Non-pigmented ciliary epithelial cell (primary cell): ENCODE data around the gene PTH.

Source experiments
- DNase-seq: peaks from one replicate; pipeline ENCODE4 v3.0.0-alpha.2; 2010; ENCODE audit warnings: low read depth

Gene PTH

DNA sequence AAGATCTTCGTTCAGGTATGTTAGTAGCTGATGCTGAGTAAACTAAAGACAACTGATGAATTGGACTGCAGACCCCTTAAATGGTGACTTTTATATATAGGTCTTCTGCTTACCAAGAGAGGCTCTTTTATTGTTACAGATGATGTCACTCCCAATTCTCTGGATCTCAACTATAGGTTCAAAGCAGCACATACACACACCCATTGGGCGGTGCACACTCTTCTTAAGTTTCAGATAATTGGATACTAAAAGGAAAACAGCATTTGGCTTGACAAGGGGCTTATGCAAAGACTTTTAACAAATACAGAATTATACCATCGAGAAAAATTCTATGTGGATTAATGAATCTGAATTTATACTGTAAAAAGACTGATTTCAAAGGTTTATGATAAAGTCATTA, at the start of gene PTH:
PTH (minus strand) TSS at position 69 of the 400 bp plus-strand sequence. CDS start 3,142 bp downstream, outside the sequence.
- DNase-seq: no peak

DNA sequence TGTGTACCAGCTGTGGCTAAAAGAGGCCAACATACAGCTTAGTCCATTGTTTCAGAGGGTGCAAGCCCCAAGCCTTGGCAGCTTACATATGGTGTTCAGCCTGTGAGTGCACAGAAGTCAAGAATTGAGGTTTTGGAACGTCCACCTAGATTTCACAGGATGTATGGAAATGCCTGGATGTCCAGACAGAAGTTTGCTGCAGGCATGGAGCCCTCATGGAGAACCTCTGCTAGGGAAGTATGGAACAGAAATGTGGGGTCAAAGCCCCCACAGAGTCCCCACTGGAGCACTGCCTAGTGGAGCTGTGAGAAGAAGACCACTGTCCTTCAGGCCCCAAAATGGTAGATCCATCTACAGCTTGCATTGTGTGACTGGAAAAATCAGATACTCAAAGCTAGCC, 42.2 kb upstream of the PTH start:
- DNase-seq: no peak

DNA sequence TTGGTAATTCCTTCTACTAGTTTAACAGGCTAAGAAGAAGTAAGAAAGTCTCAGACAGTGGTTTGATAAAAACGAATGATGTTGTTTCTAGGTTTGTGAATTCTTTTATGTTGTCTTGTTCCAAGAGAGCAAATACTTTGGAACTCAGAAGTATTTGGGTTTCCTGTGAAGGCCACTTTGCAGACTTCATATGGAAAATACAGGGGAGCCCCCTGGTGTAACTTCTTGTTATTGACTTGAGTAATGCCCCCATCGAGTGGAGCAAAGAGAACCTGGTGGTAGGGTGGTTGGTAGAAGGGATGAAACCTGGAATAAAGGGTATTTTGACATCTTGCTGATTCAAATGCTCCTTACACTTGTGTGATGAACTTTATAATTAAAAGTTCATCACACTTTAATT, 40.0 kb upstream of the PTH start:
- no peak for DNase-seq

DNA sequence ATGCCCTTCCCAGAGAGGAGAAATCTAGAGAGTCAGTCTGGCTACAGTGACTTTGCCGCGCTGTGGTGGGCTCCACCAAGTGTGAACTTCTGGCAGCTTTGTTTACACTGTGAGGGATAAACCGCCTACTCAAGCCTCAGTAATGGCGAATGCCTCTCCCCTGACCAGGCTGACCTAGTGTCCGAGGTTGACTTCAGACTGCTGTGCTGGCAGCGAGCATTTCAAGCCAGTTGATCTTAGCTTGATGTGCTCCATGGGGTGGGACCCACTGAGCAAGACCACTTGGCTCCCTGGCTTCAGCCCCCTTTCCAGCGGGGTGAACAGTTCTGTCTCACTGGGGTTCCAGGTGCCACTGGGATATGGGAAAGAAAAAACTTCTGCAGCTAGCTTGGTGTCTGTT, 38.6 kb upstream of the PTH start:
- DNase-seq: no peak

DNA sequence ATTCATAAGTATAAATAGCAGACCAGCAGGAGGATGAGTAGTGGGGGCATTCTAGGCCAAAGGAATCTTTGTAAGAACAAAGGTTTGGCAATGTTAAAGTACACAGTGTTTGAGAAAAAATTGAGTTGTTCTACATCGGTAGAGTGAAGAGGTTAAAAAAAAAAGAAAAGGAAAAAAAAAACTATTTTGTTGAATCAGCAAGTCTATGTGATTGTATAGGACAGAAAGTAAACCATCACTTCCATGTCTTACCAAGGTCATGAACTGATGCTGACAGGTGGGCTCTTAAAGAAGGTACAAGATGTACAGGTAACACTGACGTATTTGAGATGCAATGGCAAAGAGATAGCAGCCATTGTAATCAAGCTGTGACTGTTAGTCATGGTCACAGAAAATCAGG, 29.5 kb upstream of the PTH start:
- no peak for DNase-seq

DNA sequence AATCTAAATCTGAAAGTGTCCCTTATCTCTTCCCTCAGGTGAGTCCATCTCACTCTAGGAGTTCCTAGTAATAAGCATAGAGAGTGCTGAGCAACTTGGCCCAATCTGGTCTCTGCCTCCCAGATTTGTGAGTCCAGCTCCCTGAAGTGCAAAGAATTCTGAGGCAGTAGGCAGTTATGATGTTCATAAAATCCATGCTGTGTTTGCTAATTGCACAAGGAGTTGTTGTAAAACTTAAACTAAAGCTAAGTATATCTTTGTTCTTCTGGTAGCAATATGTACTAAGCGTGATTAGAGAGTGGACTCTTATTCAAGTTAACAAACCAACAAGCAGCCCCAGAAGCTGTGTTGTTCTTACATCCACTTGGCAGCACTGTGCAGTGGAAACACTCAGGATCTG, 7.6 kb upstream of the PTH start:
- no peak for DNase-seq

- DNase-seq: no peak
Measured at GRCh38 chr11:13502492-13502891, 6.7 kb upstream of the PTH start.

DNA sequence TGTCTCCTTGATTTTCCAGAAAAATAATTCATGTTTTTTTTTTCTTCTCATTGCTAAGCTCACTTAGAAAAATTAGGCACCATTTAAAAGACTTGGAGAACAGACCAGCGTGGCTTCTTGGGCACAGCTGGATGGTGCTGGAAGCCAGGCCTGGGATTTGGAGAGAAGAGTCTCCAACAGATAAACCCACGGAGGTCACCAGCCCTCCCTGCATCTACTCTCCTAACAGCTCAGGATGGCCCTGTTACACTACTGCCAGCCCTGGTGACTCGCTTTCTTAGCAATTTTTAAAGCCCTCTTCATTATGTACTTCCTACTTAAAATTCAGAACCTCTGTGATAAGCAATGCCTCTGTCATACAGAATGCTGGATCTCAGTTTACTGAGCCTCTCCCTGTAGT, 1.7 kb downstream of the PTH start:
- no peak for DNase-seq

DNA sequence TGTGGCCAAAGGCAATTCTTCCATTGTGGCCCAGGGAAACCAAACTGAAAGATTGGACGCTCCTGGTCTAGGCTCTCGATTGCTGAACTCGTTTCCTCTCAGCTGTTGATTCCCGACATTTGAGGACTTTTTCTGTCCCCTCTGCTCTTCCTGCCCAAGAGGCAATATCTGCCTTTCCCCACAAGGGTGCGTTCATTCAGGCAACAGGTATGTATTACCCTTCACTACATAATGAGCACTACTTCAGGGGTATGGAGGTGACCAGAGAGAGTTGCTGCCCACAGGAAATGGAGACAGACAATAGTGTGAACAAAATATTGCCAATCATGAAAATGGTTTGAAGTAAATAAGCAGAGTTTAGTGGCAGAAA, 8.2 kb downstream of the PTH start:
- no peak for DNase-seq

GRCh38 chr11:13486926-13487660, 8.7 kb downstream of the PTH start:
- no peak for DNase-seq

- no peak for DNase-seq
Measured at GRCh38 chr11:13480198-13480597, 15.6 kb downstream of the PTH start.

DNA sequence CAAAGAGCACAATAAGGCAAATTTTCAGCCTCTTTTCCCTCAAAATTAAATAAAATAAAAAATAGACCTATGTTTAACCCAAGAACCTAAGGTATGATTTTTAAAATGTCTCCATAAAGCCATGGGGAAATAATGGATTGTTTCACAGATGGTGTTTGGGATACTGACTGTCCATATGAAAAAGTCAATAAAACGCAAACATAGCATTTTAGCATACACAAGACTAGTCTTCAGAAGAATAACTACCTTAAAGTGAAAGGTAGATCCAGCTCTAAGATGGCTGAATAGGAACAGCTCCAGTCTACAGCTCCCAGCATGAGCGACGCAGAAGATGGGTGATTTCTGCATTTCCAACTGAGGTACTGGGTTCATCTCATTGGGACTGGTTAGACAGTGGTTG, 16.1 kb downstream of the PTH start:
- DNase-seq: no peak

DNA sequence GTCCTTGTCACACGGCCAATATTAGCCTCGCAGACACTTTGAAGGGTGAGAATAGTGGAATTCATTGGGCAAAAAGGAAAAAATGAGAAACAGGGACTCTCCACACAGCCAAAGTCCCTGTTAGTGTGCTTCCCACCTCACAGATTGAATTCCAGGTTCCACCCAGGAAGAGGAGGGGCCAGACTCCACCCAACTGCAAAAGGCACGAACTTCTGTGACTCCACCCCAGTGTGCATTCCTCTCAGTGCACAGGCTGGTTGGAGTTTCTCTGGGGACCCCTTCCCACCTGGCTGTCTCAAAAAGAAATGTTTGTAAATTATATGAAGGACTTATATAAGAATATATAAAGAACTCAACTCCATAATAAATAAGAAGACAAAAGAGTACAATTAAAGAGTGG, 20.7 kb downstream of the PTH start:
- no peak for DNase-seq

GRCh38 chr11:13473013-13473722, 22.6 kb downstream of the PTH start:
- DNase-seq: no peak

DNA sequence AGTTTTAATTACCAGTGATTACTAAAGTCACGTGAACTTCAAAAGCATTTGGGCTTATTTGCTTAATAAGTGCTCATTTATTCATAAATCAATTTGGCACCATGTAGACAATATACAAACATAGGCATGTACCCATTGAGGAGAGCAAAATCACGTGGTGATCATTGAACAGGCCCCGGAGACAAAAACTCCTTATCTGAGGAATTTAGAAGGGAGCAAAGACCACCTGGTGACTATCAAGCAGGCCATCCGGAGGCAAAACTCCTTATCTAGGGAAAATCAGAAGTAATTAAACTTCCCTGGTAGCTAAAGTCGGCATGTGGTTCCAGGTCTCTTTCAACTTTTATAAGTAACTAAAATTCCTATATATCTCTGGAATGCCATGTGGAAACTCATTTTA, 27.0 kb downstream of the PTH start:
- no peak for DNase-seq

DNA sequence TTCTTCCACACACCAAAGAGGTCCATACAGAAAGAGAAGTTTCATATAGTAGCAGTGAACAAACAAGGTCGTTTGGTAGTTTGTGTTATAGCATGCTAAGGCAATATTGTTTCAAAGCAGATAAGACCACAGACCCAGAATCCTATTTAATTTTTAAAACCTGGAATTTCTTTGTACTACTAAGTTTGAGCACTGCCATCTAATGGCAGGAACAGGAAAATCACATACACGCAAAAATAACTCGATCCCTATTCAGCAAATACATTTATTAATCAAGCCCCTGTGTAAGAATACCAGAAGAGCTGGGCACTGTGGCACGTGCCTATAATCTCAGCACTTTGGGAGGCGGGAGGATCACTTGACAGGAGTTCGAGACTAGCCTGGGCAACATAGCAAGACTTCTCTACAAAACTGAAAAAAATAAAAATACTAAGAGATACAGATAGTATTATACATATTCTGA, 29.9 kb downstream of the PTH start:
- no peak for DNase-seq

- DNase-seq: no peak
Measured at GRCh38 chr11:13463779-13464290, 32.0 kb downstream of the PTH start.

- peak; percentile 70 for DNase-seq
Measured at GRCh38 chr11:13462901-13463778, 32.7 kb downstream of the PTH start, which contains the start of gene BTBD10. Gene BTBD10 (minus strand): TSS chr11:13463222. CDS start chr11:13445124, 18,098 bp downstream.

DNA sequence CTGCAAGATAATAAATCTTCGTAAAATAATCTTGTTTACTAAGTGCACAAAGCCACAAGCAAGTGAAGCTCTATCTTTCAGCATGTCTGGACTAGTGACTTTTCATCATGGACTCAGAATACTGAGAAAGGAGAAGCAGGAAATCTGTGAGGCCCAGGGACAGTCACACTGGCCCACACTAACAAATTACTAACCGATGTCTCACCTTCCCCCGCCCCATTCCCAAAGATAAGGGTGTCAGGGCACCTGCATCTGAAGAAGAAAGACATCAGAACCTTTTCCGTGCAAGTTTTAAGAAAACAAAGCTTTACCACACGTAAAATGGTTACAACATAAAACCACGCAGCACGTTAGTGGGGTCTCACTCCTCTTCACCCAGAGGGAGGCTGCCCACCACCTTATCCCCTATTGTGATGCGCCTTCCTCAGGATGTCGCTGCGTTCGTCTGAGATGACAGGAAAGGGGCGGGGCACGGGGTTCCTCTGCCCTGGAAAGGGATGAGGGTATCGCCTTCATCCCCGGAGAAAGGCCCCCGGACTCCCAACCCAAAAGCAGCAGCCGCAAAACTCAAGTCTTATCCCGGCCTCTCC, 33.4 kb downstream of the PTH start:
- no peak for DNase-seq

DNA sequence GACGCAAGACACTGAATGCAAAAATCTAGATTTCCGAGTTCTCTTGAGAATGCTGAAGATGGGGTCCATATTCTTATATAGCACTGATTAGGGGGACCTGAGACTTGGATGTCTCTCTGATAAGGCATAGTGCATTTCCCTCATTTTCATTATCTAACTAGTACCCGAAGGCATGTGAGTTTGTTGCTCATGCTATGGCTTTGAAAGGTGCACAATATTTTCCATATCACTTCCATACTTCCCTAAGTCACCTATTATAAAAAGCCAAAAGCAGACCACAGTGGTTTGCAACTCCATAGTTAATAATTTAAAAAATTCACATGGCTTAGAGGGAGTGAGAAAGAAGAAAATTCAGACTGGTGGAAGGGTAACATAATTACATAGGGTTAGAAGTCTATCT, 34.5 kb downstream of the PTH start:
- DNase-seq: no peak

DNA sequence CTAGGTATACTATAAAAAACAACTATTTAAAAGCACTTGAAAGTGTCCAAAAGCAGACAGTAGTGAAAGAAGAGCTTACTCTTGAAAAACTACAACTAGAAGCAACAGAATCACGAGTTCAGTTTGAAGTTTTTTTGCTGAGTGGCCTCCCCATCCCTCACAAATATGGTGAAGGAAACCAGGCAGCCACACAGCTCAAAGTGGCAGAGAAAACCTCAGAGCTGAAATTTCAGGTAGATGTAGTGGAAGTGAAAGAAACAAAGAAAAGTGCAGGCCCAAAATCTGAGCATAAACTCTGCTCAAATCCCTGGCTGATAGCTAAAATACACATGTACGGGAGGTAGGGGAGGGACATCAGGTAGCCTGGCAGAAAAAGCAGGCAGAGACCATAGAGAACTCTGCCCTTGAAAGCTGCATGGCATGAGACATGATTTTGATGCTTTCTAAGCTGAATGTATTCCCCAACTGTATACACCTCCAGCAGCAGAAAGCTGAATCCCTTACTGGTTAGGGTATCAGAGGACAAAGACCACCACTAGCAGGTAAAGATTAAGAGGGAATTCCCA, 44.9 kb downstream of the PTH start:
- no peak for DNase-seq

- DNase-seq: no peak
Measured at GRCh38 chr11:13449522-13449921, 46.3 kb downstream of the PTH start.
